Thyroid gland (tissue), 4 donors: ENCODE results near the gene WDR46. TPM values are rescaled to one million over a fixed set of nuclear protein-coding genes. Genes with fewer than 3 reads are reported as not detected.
A peak's percentile ranks its signal among the peaks of the same experiment; 100 is the strongest.

Experiments
- DNase-seq, 2 donors: peaks; one replicate each; pipeline ENCODE4 v3.0.0-alpha.2; 2019
- H3K27ac ChIP-seq, 3 donors: fragments of 200-600 bp; sonication (generic); 1 replicate in 2 of 3; 2 replicates in 1 of 3; pipeline ENCODE4 v1.5.1; 2016 to 2019; ENCODE audit warnings: mild to moderate bottlenecking in 1 of 3, moderate library complexity in 1 of 3
- H3K27me3 ChIP-seq: fragments of 200-600 bp; sonication (generic); one replicate; pipeline ENCODE4 v1.5.1; 2019
- H3K36me3 ChIP-seq, 2 donors: fragments of 200-600 bp; sonication (generic); one replicate each; pipeline ENCODE4 v1.5.1; 2016 to 2019
- H3K4me1 ChIP-seq, 2 donors: fragments of 200-600 bp; sonication (generic); one replicate each; pipeline ENCODE4 v1.5.1; 2017 to 2019
- H3K4me3 ChIP-seq, 3 donors: fragments of 200-600 bp; sonication (generic); replicated peaks in 1 of 3; 1 replicate in 2 of 3; 2 replicates in 1 of 3; pipeline ENCODE4 v1.5.1; 2016; ENCODE audit warnings: mild to moderate bottlenecking in 1 of 3
- H3K9me3 ChIP-seq: fragments of 200-600 bp; sonication (generic); one replicate; pipeline ENCODE4 v1.5.1; 2017
- POLR2A ChIP-seq, 2 donors: fragments of 450-650 bp; IDR thresholded peaks; one replicate each; pipeline ENCODE4 v1.6.1; 2017; ENCODE audit warnings: antibody characterized with exemption in 2 of 2, mild to moderate bottlenecking in 2 of 2, moderate library complexity in 1 of 2
- WGBS, 2 donors: methylation state at CpG; one replicate each; pipeline ENCODE4 v1.1.5; 2017; 5-methylcytosine and 5-hydroxymethylcytosine counted together
- intact Hi-C: fragments of 100-400 bp; cut with DNase I; formaldehyde crosslinking; loops from one replicate; pipeline ENCODE4 v1.15.1; 2023
- total RNA-seq, 4 donors: library from RNA; depleted of rRNA; stranded (reverse); fragments of >200 nt; gene quantifications; one replicate each; pipeline ENCODE4 v1.2.3, GENCODE V29; 2016
- TF ChIP-seq, protein P1 (sequence below), 6 experiments: fragments of 200-600 bp in 3 of 6; fragments of 450-650 bp in 3 of 6; sonication (generic) in 3 of 6; IDR thresholded peaks; one replicate each; pipeline ENCODE4 v1.5.1; 2016 to 2019; ENCODE audit warnings: antibody characterized with exemption in 6 of 6, mild to moderate bottlenecking in 2 of 6, inconsistent platforms in 1 of 6, moderate library complexity in 1 of 6

WDR46 gene
- total RNA-seq, 4 donors from 2014 or later = 25.8 to 63.9 (median 45.2) TPM

DNA sequence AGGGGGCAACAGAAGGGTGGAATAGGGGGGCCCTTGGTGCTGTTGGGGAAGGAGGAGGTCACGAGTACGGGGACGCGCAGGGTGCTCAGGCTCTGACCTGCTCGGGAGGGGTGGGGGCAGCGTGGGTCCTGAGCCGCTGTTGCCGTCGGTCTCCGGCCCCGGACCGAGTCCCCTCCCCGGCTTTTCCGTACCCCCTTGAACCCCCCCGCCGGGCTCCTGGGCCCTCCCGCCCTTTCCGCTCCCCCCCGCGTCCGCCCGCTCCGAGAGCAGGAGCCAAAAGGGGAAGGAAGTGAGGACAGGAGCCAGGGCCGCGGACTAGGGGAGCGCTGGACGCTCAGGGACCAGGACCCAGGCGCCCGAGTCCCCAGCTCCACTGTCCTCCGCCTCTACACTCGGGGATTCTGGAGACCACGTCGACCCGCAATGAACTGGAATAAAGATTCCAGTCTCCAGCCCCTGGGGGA lies 9.8 kb upstream of the WDR46 start, which contains the start of gene RGL2:
RGL2 (minus strand) TSS at position 170 of the 464 bp plus-strand sequence. CDS start 332 bp downstream, outside the sequence.
- H3K36me3 ChIP-seq = peaks cover 6 to 33% of the 10 kb centered on the region in 2 donors
- H3K27ac ChIP-seq = peak within 1 kb of the TSS; percentile 95 to 97 (median 96)
- no peaks in the 10 kb centered on the region for H3K27me3 ChIP-seq
- peaks cover 7 to 21% of the 10 kb centered on the region in 2 donors for H3K4me1 ChIP-seq
- intact Hi-C loops = no loop called here
- 0 to 1% methylated on average over 24 to 32 of the region's 34 CpGs for WGBS, 2 donors
- no peak for TF ChIP-seq POLR2A (IDR thresholded peaks at IDR 0.05)
- TF ChIP-seq, protein P1, sequence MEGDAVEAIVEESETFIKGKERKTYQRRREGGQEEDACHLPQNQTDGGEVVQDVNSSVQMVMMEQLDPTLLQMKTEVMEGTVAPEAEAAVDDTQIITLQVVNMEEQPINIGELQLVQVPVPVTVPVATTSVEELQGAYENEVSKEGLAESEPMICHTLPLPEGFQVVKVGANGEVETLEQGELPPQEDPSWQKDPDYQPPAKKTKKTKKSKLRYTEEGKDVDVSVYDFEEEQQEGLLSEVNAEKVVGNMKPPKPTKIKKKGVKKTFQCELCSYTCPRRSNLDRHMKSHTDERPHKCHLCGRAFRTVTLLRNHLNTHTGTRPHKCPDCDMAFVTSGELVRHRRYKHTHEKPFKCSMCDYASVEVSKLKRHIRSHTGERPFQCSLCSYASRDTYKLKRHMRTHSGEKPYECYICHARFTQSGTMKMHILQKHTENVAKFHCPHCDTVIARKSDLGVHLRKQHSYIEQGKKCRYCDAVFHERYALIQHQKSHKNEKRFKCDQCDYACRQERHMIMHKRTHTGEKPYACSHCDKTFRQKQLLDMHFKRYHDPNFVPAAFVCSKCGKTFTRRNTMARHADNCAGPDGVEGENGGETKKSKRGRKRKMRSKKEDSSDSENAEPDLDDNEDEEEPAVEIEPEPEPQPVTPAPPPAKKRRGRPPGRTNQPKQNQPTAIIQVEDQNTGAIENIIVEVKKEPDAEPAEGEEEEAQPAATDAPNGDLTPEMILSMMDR (IDR thresholded peaks at IDR 0.05) = no peak
- peak; percentile 84 to 85 for DNase-seq
- no peaks in the 10 kb centered on the region for H3K9me3 ChIP-seq
- H3K4me3 ChIP-seq = peak within 1 kb of the TSS; percentile 4 to 94 (median 67)

DNA sequence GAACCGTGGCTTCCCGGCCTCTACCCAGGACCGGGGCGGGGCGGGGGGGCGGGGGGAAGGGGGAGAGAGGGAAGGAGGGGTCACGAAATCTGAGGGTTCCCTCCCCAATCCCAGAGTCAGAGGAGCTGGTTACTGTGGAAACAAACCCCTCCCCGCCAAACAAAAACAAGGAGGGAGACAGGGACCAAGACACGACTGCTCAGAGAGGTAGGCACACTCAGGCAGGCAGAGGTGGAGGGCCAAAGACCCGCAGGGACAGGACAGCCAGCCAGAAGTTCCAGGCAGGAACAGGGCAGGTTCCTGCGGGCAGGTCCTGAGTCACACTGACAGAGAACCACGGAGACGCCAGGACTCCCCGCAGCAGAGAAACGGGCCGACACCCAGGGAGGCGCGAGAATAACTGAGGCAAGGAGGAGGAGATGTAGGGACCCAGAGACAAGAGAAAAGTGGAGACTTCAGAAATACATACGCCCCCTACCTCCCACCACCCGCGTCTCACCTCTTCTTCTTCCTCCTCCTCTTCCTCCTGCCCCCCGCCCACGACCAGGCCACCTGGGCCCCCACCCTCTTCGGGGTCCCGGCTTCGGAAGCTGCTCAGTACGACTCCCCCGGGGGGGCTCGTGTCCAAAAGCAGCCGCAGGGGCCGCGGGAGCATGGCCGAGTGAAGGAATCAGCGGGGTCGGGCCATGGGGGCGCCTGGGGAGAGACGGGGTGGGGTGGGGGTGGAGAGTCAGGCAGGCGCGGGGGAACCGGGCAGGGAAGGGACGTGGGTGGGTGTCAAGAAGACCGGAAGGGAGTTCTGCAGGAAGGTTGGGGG lies 9.1 kb upstream of the WDR46 start:
- peak; percentile 76 to 80 for DNase-seq
- intact Hi-C loops = no loop called here

DNA sequence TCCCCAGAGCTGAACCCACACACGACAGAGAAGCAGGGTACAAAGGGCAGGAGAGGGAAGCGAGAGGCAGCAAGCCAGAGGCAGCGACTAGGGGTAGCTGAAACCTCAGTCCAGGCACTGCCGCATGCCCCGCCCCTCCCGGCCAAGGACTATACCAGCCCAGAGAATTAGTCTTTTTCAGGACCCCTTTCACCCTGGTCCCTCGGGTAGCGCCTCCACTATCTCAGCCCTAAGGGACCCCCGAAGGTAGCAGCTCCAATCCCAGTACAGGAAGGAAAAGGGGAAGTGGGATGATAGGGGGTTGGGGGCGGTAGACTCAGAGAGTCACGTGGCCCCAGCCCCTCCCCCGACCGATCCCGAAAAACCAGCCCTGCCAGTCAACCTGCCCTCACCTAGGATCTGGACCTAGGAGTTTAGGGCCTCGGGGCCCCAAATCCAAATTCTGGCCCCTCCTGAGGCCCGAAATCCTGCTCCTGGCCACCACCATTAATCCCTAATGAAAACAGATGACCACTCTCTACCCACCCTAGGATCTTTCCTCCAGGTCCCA lies 8.4 kb upstream of the WDR46 start:
- WGBS, 2 donors = 26 to 28% methylated on average over 9 to 11 of the region's 16 CpGs
- H3K4me3 ChIP-seq = peak overlapping the region in 1 of 3 donors; percentile 94
- H3K36me3 ChIP-seq = peaks cover 11 to 35% of the 10 kb centered on the region in 2 donors
- no peaks in the 10 kb centered on the region for H3K9me3 ChIP-seq
- H3K27me3 ChIP-seq = no peaks in the 10 kb centered on the region
- H3K27ac ChIP-seq = peak overlapping the region; percentile 95 to 97 (median 96)
- H3K4me1 ChIP-seq = peaks cover 7 to 21% of the 10 kb centered on the region in 2 donors
- TF ChIP-seq, protein P1 (IDR thresholded peaks at IDR 0.05) = no peak
- no peak for TF ChIP-seq POLR2A (IDR thresholded peaks at IDR 0.05)
- intact Hi-C loops = no loop called here
- peak; percentile 69 to 77 for DNase-seq

More for the DNA sequence above, 9.1 kb upstream of the WDR46 start:
- H3K27ac ChIP-seq = peak overlapping the region; percentile 95 to 97 (median 96)
- WGBS, 2 donors = 2 to 3% methylated on average over 32 to 34 of the region's 42 CpGs
- H3K27me3 ChIP-seq = no peaks in the 10 kb centered on the region
- TF ChIP-seq, protein P1 (IDR thresholded peaks at IDR 0.05) = no peak
- peak in 1 of 2 donors; percentile 68 for TF ChIP-seq POLR2A (IDR thresholded peaks at IDR 0.05)
- no peaks in the 10 kb centered on the region for H3K9me3 ChIP-seq
- H3K36me3 ChIP-seq = peaks cover 6 to 36% of the 10 kb centered on the region in 2 donors
- H3K4me3 ChIP-seq = peak overlapping the region in 2 of 3 donors; percentile 67 to 94
- H3K4me1 ChIP-seq = peaks cover 7 to 21% of the 10 kb centered on the region in 2 donors

DNA sequence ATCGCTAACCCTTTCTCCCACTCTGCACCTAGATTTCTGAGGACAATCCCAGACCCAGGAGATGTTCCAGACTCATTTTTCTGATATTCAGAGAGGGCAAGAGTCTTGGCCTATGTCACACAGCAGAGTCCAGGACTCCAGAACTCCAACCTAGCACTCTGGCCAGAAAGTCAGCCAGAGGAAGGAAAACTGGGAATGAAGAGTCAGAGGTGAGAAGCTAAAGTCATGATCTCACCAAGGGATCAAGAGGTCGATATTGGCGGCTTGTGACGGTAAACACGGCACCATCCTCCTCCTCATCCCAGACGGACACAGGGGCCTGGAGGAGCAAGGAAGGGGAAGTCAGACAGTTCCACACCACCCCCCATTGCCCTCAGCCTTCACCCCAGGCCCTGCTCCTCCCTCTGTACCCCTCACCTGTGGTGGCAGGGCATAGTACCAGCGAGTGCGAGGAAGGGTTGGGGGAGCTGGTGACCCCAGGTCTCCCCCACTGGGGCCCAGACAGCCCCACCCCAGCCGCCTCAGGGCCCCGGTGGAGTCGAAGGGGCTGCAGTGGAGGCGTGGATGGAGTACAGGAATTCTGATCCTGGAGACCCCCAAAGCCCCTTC lies 7.9 kb upstream of the WDR46 start:
- intact Hi-C loops = no loop called here
- Histone ChIP-seq H3K36me3 (peaks cover 16 to 38% of the 10 kb centered on the region in 2 donors), H3K4me1 (peaks cover 7 to 21% of the 10 kb centered on the region in 2 donors), H3K9me3 (no peaks in the 10 kb centered on the region), H3K27me3 (no peaks in the 10 kb centered on the region), H3K27ac (peak overlapping the region; percentile 95 to 97 (median 96)), H3K4me3 (peak overlapping the region in 1 of 3 donors; percentile 94)
- no peak for DNase-seq
- WGBS, 2 donors = 76 to 84% methylated on average over 9 to 12 of the region's 12 CpGs
- TF ChIP-seq POLR2A (IDR thresholded peaks at IDR 0.05) = no peak
- TF ChIP-seq, protein P1 (IDR thresholded peaks at IDR 0.05) = no peak
